Measurements from ENCODE around the gene KCNH4.
"Not testable (repeated sequence)": the region's sequence is repeated elsewhere in the genome, so short reads cannot be mapped to it uniquely, and the experiment has no call there.

Gene KCNH4

DNA sequence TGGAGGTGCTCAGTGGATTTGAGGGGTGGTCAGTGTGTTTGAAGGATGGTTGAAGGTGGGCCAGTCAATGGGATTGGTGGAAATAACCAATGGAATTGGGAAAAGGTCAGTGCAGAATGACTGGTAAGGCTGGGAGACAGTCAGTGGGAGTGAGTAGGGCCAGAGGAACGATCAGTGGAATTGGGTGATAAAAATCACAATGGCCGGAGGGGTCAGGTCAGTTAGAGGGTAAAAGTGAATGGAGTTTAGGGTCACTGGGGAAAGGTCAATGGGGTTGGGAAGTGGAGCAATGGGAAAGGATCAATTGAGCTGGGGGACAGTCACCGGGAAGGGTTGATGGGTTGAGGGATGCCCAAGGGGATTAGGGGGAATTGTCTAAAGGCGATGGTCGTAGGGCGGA, 15.2 kb downstream of the KCNH4 start:
- H3K4me3 ChIP-seq (ENCODE audit: low read length), result no peak overlapping the region

DNA sequence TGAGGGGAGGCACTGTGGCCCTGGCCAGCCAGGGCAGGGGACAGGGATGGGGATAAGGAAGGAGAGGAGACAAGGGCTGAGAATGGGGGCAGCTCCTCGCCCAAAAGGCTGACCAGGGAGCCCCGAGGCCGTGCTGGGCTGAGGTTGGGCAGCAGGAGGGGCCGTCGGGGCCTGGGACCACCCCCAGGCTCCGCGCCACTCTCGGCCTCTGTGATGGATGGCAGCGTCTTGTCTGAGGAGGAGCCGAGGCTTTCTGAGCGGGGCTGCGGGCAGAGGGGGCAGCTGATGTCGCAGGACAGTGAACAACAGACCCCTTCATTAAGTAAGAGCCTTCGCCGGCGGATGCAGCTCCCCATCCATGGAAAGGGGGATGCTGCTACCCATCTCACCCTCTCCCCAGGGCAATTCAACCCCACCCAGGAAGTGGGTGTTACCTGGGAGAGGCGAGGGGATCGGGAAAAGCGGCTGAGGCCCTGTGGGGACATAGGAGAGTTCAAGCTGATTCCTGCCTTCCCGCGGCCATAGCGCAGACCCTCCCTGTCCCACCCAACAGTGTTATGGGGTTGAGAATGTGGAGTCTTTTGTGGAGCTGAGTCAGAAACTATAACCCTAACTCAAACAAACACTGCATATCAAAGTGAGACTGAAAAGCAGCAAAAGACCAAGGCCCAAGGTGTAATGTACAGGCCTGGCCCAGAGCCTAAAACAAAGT, 17.1 kb downstream of the KCNH4 start:
- no peaks in the 10 kb centered on the region for H3K36me3 ChIP-seq (ENCODE audit: insufficient read depth, low read depth, low read length)

More for the DNA sequence above, 15.2 kb downstream of the KCNH4 start:
- Histone ChIP-seq H3K9ac (ENCODE audit: low read depth, low read length) (no peak overlapping the region), H3K9me3 (ENCODE audit: insufficient read depth, low read depth, low read length) (no peaks in the 10 kb centered on the region), H3K27me3 (ENCODE audit: insufficient read depth, low read length) (no peaks in the 10 kb centered on the region), H3K27ac (ENCODE audit: low read length) (no peak overlapping the region), H3K4me1 (ENCODE audit: insufficient read depth, low read length) (no peaks in the 10 kb centered on the region), H3K36me3 (ENCODE audit: insufficient read depth, low read depth, low read length) (no peaks in the 10 kb centered on the region)

DNA sequence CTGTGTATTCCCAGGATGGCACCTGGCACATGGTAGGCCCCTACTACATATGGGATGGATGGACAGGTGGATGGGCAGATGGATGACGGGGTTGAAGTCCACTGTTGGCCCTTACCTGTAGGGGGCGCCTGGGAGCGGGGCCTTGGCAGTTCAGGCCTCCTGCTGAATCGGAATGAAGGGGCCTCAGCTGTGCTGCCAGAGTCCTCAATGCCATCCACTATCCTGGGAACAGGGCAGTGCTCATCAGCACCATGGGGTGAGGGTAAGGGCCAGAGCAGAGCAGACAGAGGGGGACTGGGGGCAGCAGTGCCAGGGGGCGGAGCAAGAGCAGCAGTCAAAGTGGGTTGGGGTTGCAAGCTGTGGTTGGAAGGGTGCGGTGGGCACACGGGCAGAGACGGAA, 17.8 kb downstream of the KCNH4 start:
- H3K9ac ChIP-seq (ENCODE audit: low read depth, low read length), result no peak overlapping the region
- no peaks in the 10 kb centered on the region for H3K9me3 ChIP-seq (ENCODE audit: insufficient read depth, low read depth, low read length)
- no peak overlapping the region for H3K4me3 ChIP-seq (ENCODE audit: low read length)
- no peak overlapping the region for H3K27ac ChIP-seq (ENCODE audit: low read length)
- no peaks in the 10 kb centered on the region for H3K4me1 ChIP-seq (ENCODE audit: insufficient read depth, low read length)
- no peaks in the 10 kb centered on the region for H3K36me3 ChIP-seq (ENCODE audit: insufficient read depth, low read depth, low read length)
- H3K27me3 ChIP-seq (ENCODE audit: insufficient read depth, low read length), result no peaks in the 10 kb centered on the region

More for the DNA sequence above, 17.1 kb downstream of the KCNH4 start:
- no peak overlapping the region for H3K9ac ChIP-seq (ENCODE audit: low read depth, low read length)
- no peak overlapping the region for H3K4me3 ChIP-seq (ENCODE audit: low read length)
- H3K9me3 ChIP-seq (ENCODE audit: insufficient read depth, low read depth, low read length), result no peaks in the 10 kb centered on the region
- no peak overlapping the region for H3K27ac ChIP-seq (ENCODE audit: low read length)
- no peaks in the 10 kb centered on the region for H3K4me1 ChIP-seq (ENCODE audit: insufficient read depth, low read length)
- H3K27me3 ChIP-seq (ENCODE audit: insufficient read depth, low read length), result no peaks in the 10 kb centered on the region

DNA sequence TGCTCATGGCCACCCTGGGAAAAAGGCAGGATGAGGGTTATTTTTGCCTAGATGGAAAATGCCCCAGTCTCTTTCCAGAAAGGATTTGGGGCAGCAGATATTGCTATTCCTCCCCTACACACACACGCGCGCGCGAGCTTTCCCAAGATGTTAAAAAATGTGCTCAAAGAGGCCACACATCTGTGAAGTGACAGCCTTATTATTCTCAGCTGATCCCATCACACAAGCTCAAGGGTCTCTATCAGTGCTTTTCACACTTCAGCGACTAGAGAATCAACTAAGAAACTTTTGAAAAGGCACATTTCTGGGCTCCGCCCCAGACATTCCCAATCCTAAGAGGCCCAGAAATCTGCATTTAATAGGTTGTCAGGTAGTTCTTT, 20.4 kb downstream of the KCNH4 start:
- Histone ChIP-seq H3K4me3 (ENCODE audit: low read length) (no peak overlapping the region), H3K27me3 (ENCODE audit: insufficient read depth, low read length) (no peaks in the 10 kb centered on the region), H3K36me3 (ENCODE audit: insufficient read depth, low read depth, low read length) (no peaks in the 10 kb centered on the region), H3K4me1 (ENCODE audit: insufficient read depth, low read length) (no peaks in the 10 kb centered on the region), H3K9me3 (ENCODE audit: insufficient read depth, low read depth, low read length) (no peaks in the 10 kb centered on the region), H3K9ac (ENCODE audit: low read depth, low read length) (no peak overlapping the region), H3K27ac (ENCODE audit: low read length) (no peak overlapping the region)

DNA sequence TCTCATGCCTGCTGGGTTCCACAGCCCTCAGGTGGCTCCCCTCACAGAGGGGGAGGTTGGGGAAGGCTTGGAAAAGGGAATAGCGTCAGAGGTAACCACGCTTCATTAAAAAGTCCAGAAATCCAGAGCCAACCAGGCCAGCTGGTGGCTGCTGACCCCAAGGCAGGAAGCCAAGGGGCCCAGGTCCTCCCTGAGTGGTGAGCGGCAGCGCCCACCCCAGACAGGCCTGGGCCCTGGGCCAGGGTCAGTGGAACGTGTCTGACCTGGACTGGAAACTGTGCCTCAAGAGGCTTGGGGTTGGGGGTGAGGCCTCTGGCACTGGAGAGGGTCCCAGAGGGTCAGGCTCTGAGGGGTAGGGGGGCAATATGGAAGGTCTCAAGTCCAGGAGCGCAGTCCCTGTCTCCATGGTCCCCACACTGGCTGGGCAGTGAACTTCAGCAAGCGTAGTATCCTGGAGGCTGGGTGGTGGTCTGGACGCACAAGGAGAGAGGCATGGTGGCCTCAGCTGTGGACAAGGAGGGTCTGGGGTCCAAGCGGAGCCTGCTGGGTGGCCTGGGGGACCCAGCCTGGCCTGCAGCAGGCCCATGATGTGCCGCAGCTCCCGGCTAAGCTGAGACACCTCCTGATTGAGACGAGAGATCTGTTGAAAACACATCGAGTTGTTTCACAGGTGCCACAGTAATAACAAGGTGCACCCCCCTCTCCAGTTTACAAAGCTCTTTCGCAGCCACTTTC, 21.0 kb downstream of the KCNH4 start:
- no peak overlapping the region for H3K4me3 ChIP-seq (ENCODE audit: low read length)
- H3K27ac ChIP-seq (ENCODE audit: low read length), result no peak overlapping the region
- H3K27me3 ChIP-seq (ENCODE audit: insufficient read depth, low read length), result no peaks in the 10 kb centered on the region
- no peaks in the 10 kb centered on the region for H3K36me3 ChIP-seq (ENCODE audit: insufficient read depth, low read depth, low read length)
- H3K9ac ChIP-seq (ENCODE audit: low read depth, low read length), result no peak overlapping the region
- no peaks in the 10 kb centered on the region for H3K4me1 ChIP-seq (ENCODE audit: insufficient read depth, low read length)
- H3K9me3 ChIP-seq (ENCODE audit: insufficient read depth, low read depth, low read length), result no peaks in the 10 kb centered on the region

DNA sequence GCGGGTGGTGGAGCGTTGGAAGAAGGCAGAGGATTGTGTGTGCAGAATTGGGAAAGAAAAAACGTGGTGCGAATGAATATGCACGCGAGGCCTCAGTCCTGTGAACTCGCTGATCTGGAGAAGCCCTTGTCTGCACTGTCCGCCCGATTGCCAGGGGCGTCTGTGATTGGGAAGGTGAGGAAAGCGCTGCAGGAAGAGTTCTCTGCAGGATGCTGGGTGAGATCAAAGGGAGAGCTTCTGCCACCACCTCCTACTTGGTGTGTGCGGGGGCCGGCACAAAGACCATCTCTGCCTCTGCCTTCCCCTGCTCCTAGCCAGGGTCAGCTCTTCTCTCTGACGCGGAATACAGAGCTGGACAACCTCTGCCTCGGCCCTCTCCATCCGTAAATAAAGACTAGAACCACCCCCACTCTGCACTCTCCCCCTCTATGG, 25.3 kb downstream of the KCNH4 start:
- Histone ChIP-seq H3K27me3 (ENCODE audit: insufficient read depth, low read length) (no peaks in the 10 kb centered on the region), H3K4me1 (ENCODE audit: insufficient read depth, low read length) (peaks cover 6% of the 10 kb centered on the region; the same call in 1 of the 2 replicates), H3K36me3 (ENCODE audit: insufficient read depth, low read depth, low read length) (0 out of 2 replicates have a peak, but pooled peaks cover 5% of the 10 kb centered on the region), H3K9ac (ENCODE audit: low read depth, low read length) (peak overlapping the region; percentile 68; the same call in 1 of the 2 replicates), H3K4me3 (ENCODE audit: low read length) (peak overlapping the region; percentile 99), H3K9me3 (ENCODE audit: insufficient read depth, low read depth, low read length) (no peaks in the 10 kb centered on the region), H3K27ac (ENCODE audit: low read length) (no peak overlapping the region)

DNA sequence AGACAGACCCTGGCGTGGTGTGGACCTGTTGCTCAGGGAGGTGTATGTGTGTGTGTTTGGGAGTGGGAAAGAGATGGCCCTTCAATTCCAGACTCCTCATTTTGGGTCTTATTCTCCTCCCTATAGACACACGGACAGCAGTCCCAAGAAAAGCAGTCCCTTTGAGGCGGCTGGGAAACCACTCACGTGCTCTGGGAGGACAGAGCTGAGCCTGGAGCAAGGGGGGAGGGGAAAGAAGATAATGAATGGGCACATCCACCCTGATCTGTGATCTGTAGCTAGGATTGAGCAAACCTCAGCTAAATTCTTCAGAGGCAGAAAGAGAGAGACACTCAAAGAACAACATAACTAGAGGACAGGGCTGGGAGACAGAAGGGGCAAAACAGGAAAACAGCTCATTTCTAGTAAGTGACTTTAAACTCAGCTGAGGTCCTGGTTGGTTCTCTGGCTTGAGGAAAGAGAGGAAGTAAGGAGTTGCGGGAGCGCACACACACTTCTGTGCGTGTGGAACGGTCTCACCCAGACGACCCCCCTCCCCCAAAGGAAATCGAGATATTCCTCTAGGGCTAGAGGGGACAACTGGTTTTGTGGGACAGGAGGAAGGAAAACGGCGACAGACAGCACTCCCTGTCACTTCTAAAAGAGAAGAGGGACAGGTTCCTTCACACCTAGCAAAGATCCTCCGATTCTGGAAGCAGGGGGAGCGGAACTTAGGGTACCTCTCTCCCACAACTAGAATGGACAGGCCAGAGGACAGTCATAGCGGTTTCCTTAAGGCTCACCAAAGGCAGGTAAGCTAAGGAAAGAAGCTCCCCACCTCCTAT, 26.8 kb downstream of the KCNH4 start:
- H3K27me3 ChIP-seq (ENCODE audit: insufficient read depth, low read length), result no peaks in the 10 kb centered on the region
- H3K9ac ChIP-seq (ENCODE audit: low read depth, low read length), result peak overlapping the region; percentile 94
- no peak overlapping the region for H3K27ac ChIP-seq (ENCODE audit: low read length)
- H3K4me1 ChIP-seq (ENCODE audit: insufficient read depth, low read length), result peaks cover 6% of the 10 kb centered on the region; the same call in 1 of the 2 replicates
- 0 out of 2 replicates have a peak, but pooled peaks cover 5% of the 10 kb centered on the region for H3K36me3 ChIP-seq (ENCODE audit: insufficient read depth, low read depth, low read length)
- H3K9me3 ChIP-seq (ENCODE audit: insufficient read depth, low read depth, low read length), result no peaks in the 10 kb centered on the region
- peak overlapping the region; percentile 99 for H3K4me3 ChIP-seq (ENCODE audit: low read length)

DNA sequence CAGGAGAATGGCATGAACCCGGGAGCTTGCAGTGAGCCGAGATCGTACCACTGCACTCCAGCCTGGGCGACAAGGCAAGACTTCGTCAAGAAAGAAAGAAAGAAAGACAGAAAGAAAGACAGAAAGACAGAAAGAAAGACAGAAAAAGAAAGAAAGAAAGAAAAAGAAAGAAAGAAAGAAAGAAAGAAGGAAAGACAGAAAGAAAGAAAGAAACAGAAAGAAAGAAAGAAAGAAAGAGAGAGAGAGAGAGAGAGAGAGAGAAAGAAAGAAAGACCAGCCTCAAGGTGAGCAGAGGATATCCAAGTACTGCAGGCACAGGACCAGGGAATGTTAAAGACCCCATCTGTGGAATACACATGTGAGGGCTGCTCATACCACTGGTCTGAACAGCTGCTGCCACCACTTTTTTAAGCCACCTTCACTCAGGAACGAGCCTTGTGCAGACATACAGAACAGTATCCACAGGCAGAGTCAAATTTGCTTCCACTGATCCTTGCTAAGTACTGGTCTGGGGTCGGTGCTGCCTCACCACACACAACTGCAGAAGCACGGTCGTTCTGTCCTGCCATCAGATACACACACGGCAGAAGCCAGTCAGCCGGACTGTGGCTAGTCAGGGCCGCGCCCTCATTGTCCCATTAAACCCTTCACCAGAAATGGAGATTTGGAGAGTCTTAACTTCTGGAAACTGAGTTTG, 33.9 kb downstream of the KCNH4 start:
- Histone ChIP-seq H3K36me3 (ENCODE audit: insufficient read depth, low read depth, low read length) (peaks cover 18% of the 10 kb centered on the region), H3K9ac (ENCODE audit: low read depth, low read length) (no peak overlapping the region)

DNA sequence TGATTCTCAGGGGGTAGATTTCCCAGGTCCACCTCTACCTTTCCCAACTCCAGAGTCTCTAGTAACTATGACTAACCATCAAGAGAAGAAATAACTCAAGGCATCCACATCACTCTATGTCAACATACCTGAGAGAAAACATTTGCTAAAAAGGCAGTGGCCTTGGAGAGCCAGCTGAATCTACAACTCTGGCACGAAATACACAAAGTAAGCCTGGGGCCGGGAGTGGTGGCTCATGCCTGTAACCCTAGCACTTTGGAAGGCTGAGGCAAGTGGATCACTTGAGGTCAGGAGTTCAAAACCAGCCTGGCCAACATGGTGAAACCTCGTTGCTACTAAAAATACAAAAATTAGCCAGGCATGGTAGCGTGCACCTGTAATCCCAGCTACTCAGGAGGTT, 37.8 kb downstream of the KCNH4 start:
- not testable (repeated sequence) for H3K4me1 ChIP-seq (ENCODE audit: insufficient read depth, low read length); H3K27me3 ChIP-seq (ENCODE audit: insufficient read depth, low read length); H3K9ac ChIP-seq (ENCODE audit: low read depth, low read length); H3K4me3 ChIP-seq (ENCODE audit: low read length); H3K9me3 ChIP-seq (ENCODE audit: insufficient read depth, low read depth, low read length); H3K27ac ChIP-seq (ENCODE audit: low read length)
- H3K36me3 ChIP-seq (ENCODE audit: insufficient read depth, low read depth, low read length), result peaks cover 25% of the 10 kb centered on the region

More for the DNA sequence above, 33.9 kb downstream of the KCNH4 start:
- H3K4me3 ChIP-seq (ENCODE audit: low read length), result no peak overlapping the region
- no peaks in the 10 kb centered on the region; the same call in 1 of the 2 replicates for H3K4me1 ChIP-seq (ENCODE audit: insufficient read depth, low read length)
- no peaks in the 10 kb centered on the region for H3K27me3 ChIP-seq (ENCODE audit: insufficient read depth, low read length)
- H3K9me3 ChIP-seq (ENCODE audit: insufficient read depth, low read depth, low read length), result no peaks in the 10 kb centered on the region
- no peak overlapping the region for H3K27ac ChIP-seq (ENCODE audit: low read length)

DNA sequence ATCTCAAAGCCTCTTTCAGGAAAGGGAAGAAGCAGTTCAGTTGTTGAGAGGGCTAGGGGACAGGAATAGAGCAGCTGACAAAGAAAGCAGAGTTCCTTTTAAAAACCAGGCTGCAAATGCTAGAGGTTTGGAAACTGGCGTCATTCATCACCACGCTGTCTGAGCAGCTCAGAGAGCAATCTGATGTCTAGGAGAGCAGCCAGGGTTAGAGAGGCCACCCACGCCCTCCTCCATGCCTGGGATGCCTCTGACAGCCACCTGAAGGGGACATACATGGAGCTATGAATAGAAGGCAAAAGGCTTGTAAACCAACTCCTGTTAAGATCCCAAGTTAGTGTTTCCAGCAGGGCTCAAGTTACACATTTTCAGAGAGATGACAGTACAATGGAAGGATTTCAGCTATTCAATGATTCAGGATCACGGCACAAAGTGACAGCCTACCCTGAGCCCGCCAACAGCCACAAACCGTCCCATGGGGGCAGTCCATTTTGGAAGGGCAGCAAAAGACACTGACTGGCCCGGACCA, 38.5 kb downstream of the KCNH4 start:
- H3K27ac ChIP-seq (ENCODE audit: low read length), result no peak overlapping the region
- no peaks in the 10 kb centered on the region for H3K9me3 ChIP-seq (ENCODE audit: insufficient read depth, low read depth, low read length)
- H3K9ac ChIP-seq (ENCODE audit: low read depth, low read length), result no peak overlapping the region; the same call in 1 of the 2 replicates
- H3K4me3 ChIP-seq (ENCODE audit: low read length), result no peak overlapping the region
- H3K27me3 ChIP-seq (ENCODE audit: insufficient read depth, low read length), result no peaks in the 10 kb centered on the region
- peaks cover 25% of the 10 kb centered on the region for H3K36me3 ChIP-seq (ENCODE audit: insufficient read depth, low read depth, low read length)
- H3K4me1 ChIP-seq (ENCODE audit: insufficient read depth, low read length), result no peaks in the 10 kb centered on the region; the same call in 1 of the 2 replicates

DNA sequence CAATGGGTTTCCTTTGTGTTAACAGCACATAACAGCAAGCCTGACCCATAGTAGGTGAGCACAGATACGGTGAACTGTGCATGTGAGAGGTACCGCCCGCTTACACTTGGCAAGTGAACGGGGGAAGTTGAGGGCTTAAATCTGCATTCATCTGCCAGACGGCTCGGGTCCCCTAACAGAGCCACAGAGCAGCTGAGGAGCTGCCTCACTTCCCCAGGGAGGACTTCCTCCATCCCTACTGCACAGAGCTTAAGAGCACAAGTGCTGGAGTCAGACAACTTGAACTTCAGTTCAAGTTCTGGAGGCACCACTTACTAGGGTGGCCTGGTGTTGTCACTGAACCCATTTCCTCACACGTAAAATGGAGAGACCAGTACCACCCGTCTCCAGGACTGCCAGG, 39.6 kb downstream of the KCNH4 start:
- peaks cover 25% of the 10 kb centered on the region for H3K36me3 ChIP-seq (ENCODE audit: insufficient read depth, low read depth, low read length)
- no peaks in the 10 kb centered on the region for H3K9me3 ChIP-seq (ENCODE audit: insufficient read depth, low read depth, low read length)
- H3K4me3 ChIP-seq (ENCODE audit: low read length), result no peak overlapping the region
- H3K27me3 ChIP-seq (ENCODE audit: insufficient read depth, low read length), result no peaks in the 10 kb centered on the region
- H3K27ac ChIP-seq (ENCODE audit: low read length), result no peak overlapping the region
- no peak overlapping the region for H3K9ac ChIP-seq (ENCODE audit: low read depth, low read length)
- H3K4me1 ChIP-seq (ENCODE audit: insufficient read depth, low read length), result no peaks in the 10 kb centered on the region; the same call in 1 of the 2 replicates
